Stimulated activated CD8-positive, alpha-beta memory T cell treated with anti-CD3 and anti-CD28 coated beads, Interleukin-7, amount 100 ng/mL, for 24 hours (primary cell): Measurements from ENCODE around the gene SORT1.
"Not testable (repeated sequence)": the region's sequence is repeated elsewhere in the genome, so short reads cannot be mapped to it uniquely, and the experiment has no call there.

Experiments
- DNase-seq: peaks from one replicate; pipeline ENCODE4 v3.0.0-alpha.2; 2020; ENCODE audit warnings: low read depth

Gene SORT1

GRCh38 chr1:109396871-109397580 lies 692 bp downstream of the SORT1 start:
- no peak for DNase-seq

GRCh38 chr1:109396513-109396839 lies 1.2 kb downstream of the SORT1 start:
- DNase-seq, result no peak

- DNase-seq, result no peak
These were observed 1.9 kb downstream of the SORT1 start for GRCh38 chr1:109395602-109396512.

GRCh38 chr1:109395282-109395599 lies 2.5 kb downstream of the SORT1 start:
- not testable (repeated sequence) for DNase-seq

- DNase-seq, result no peak
These were observed 3.0 kb downstream of the SORT1 start for GRCh38 chr1:109394591-109395281.

GRCh38 chr1:109393617-109394233 lies 4.0 kb downstream of the SORT1 start:
- DNase-seq, result no peak

- no peak for DNase-seq
These were observed 4.7 kb downstream of the SORT1 start for GRCh38 chr1:109392788-109393616.

GRCh38 chr1:109392037-109392787 lies 5.5 kb downstream of the SORT1 start:
- DNase-seq, result no peak

GRCh38 chr1:109391626-109392025 lies 6.1 kb downstream of the SORT1 start:
- DNase-seq, result no peak

- no peak for DNase-seq
These were observed 6.6 kb downstream of the SORT1 start for GRCh38 chr1:109391157-109391556.

- DNase-seq, result no peak
These were observed 7.9 kb downstream of the SORT1 start for GRCh38 chr1:109389638-109390341.

- DNase-seq, result no peak
These were observed 8.7 kb downstream of the SORT1 start for GRCh38 chr1:109388884-109389637.

GRCh38 chr1:109388208-109388711 lies 9.5 kb downstream of the SORT1 start:
- no peak for DNase-seq

- DNase-seq, result no peak
These were observed 11.5 kb downstream of the SORT1 start for GRCh38 chr1:109386054-109386717.

GRCh38 chr1:109385417-109385816 lies 12.3 kb downstream of the SORT1 start:
- DNase-seq, result no peak

- no peak for DNase-seq
These were observed 13.9 kb downstream of the SORT1 start for GRCh38 chr1:109383854-109384253.

- DNase-seq, result no peak
These were observed 14.5 kb downstream of the SORT1 start for GRCh38 chr1:109383087-109383779.

GRCh38 chr1:109381573-109381972 lies 16.1 kb downstream of the SORT1 start:
- no peak for DNase-seq
